Adrenal gland (tissue), 12 donors: ENCODE data around the gene SPATA31C1. TPM values are rescaled to one million over a fixed set of nuclear protein-coding genes. Genes with fewer than 3 reads are reported as not detected.

Experiments
- DNase-seq, 7 donors: peaks; one replicate each; pipeline ENCODE4 v3.0.0-alpha.2; 2019 to 2020
- H3K27ac ChIP-seq, 5 donors: fragments of 200-600 bp; sonication (generic) in 4 of 5; 1 replicate in 3 of 5; 2 replicates in 2 of 5; pipeline versions ENCODE4 v1.5.1 to v1.8.0; 2016 to 2020; ENCODE audit warnings: mild to moderate bottlenecking in 1 of 5
- H3K27me3 ChIP-seq: fragments of 200-600 bp; 2 replicates; pipeline ENCODE4 v1.8.0; 2021
- H3K36me3 ChIP-seq, 2 donors: fragments of 200-600 bp; replicated peaks in 1 of 2; 1 replicate in 1 of 2; 2 replicates in 1 of 2; pipeline versions ENCODE4 v1.5.1 to v1.8.0; 2018 to 2022
- H3K4me1 ChIP-seq, 2 donors: fragments of 200-600 bp; replicated peaks in 1 of 2; 1 replicate in 1 of 2; 2 replicates in 1 of 2; pipeline versions ENCODE4 v1.5.1 to v1.8.0; 2018 to 2021
- H3K4me3 ChIP-seq, 4 donors: fragments of 200-600 bp; sonication (generic) in 3 of 4; one replicate each; pipeline ENCODE4 v1.5.1; 2016 to 2018
- H3K9me3 ChIP-seq, 3 donors: fragments of 200-600 bp; sonication (generic) in 1 of 3; replicated peaks in 1 of 3; 1 replicate in 2 of 3; 2 replicates in 1 of 3; pipeline versions ENCODE4 v1.5.1 to v1.8.0; 2016 to 2021
- CTCF ChIP-seq, 6 experiments: fragments of 450-650 bp in 4 of 6; fragments of 200-600 bp in 2 of 6; sonication (generic) in 1 of 6; IDR thresholded peaks; 1 replicate in 5 of 6; 2 replicates in 1 of 6; pipeline versions ENCODE4 v1.5.1 to v1.8.0; 2016 to 2021; ENCODE audit warnings: antibody characterized with exemption in 6 of 6, mild to moderate bottlenecking in 2 of 6, moderate library complexity in 1 of 6
- POLR2A ChIP-seq, 2 donors: fragments of 450-650 bp; IDR thresholded peaks; one replicate each; pipeline ENCODE4 v1.6.1; 2017; ENCODE audit warnings: antibody characterized with exemption in 2 of 2, mild to moderate bottlenecking in 2 of 2, moderate library complexity in 1 of 2
- WGBS, 4 donors: extraction: QIAGEN DNeasy Blood & Tissue Kit in 2 of 4; methylation state at CpG; one replicate each; pipeline versions ENCODE4 v1.1.5 to v1.1.7; 2013 to 2017; 5-methylcytosine and 5-hydroxymethylcytosine counted together
- intact Hi-C, 2 donors: fragments of 100-400 bp; cut with DNase I; formaldehyde crosslinking; loops; one replicate each; pipeline versions ENCODE4 v1.14.1 to v1.15.0; 2022 to 2023
- polyA plus RNA-seq, 3 donors: library from polyadenylated mRNA; stranded (reverse); fragments of 200-250 nt in 2 of 3; fragments of 350-450 nt in 1 of 3; fragmentation: Illumina TruSeq in 1 of 3; extraction: RNeasy Lipid Tissue Mini Kit (QIAGEN cat#74804) in 1 of 3; gene quantifications; one replicate each; pipeline ENCODE4 v1.2.3, GENCODE V29; 2013 to 2014
- total RNA-seq, 9 donors: library from RNA; depleted of rRNA in 4 of 9; stranded (reverse); fragments of >200 nt in 4 of 9; fragments of 120-200 nt in 1 of 9; fragmentation: NEBNext Ultra II Directional in 1 of 9; extraction: Animal tissue kit (Norgen Biotek cat#: 25700) in 1 of 9; gene quantifications; one replicate each; pipeline versions ENCODE4 v1.1.0 to v1.2.4, GENCODE V29; 2013 to 2023
- donor health status: healthy with polysubstance abuse.
- donor health status: Bipolar disorder and iron deficiency.
- donor health status: DM: yes; HTN: yes; CAD: no.
- donor health status: DM: no; HTN: no; CAD: no.
- donor health status: DM: no; HTN: no; CAD: no.
- donor health status: DM: yes; HTN: yes; CAD: no.

The SPATA31C1 gene
- total and polyA plus RNA-seq, 12 donors, result not detected

DNA sequence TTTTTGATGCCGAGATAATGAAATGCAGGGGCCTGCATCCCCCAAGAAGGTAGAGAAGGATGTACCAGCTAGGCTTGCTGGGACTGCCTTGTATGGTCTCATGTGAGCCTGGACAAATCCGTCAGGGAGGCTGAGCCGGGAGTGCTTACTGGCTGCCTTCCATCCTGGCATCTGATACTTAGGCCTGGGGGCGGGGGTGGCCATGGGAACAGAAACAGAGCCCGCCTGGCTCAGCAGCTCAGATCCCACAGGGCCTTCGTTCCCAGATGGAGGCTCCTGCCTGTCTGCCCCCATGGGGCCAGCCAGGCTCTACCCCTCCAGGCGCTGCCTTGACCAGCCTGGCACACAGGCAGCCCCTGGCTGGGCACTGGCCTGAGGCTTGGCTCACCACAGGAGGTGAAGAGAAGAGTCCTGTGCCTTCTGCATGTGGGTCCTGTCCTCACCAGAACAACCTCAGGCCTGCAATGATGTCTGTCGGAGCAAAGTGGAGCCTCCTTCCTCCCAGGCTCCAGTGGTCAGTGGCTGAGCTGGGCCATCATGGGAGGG lies 45.6 kb upstream of the SPATA31C1 start:
- 78 to 97% (median 87%) methylated on average over 3 to 8 of the region's 8 CpGs for WGBS, 4 donors
- H3K4me3 ChIP-seq, result no peak overlapping the region
- no peaks in the 10 kb centered on the region for H3K9me3 ChIP-seq
- H3K36me3 ChIP-seq, result no peaks in the 10 kb centered on the region
- TF ChIP-seq CTCF (IDR thresholded peaks at IDR 0.05) (no peak), POLR2A (IDR thresholded peaks at IDR 0.05) (no peak)
- intact Hi-C loops, result no loop called here
- no peaks in the 10 kb centered on the region for H3K27me3 ChIP-seq
- no peaks in the 10 kb centered on the region for H3K4me1 ChIP-seq
- no peak overlapping the region for H3K27ac ChIP-seq
- DNase-seq, result peak in 1 of 7 donors; percentile 59

DNA sequence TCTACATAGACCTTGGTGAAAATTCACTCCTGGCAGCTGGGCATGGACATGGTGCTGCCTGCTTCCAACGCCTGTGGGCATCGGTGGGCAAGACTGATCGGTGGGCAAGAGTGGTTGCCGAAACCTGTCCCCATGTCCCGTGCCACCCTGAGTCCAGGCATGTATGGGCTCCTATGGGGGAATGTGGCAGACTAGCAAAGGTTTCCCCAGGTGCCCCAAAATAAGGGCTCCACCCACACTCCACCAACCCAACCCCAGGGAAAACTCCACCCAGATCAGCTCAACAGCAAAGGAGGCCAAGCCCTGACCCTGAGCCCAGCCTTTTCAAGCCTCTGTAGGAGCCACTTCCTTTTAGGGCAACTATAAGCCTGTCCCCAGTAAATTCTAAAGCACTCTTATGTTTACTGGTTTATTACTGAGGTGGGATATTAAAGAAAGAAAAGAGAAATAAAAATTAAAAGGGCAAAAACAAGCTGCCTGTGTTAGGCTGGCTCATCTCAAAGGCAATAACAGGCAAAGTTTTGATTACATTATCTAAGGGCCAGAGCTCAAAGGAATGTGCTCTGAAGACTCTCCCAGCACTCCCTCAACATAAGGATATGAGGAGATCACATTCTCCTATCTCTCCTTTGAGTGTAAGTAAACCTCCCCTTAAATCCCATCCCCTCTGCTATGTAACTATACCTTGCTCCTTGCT lies 44.0 kb upstream of the SPATA31C1 start:
- intact Hi-C loops, result no loop called here

DNA sequence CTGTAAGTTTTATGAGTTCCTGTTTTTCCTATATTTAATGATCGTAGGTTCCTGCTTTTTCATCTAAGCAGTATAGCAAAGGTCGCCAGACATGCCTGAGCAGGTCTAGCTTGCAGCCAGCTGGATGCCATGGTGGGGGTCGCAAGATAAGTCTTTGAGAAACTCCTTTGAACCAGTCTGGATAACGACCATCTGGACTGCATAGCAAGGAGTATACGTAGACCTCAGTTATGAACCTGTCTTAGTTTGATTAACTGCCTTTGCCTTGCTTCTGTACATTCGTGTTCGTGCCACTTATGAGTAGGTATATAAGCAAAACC lies 43.5 kb upstream of the SPATA31C1 start:
- H3K27me3 ChIP-seq, result no peaks in the 10 kb centered on the region
- 67 to 74% (median 69%) methylated on average over 7 of the region's 7 CpGs for WGBS, 4 donors
- intact Hi-C loops, result no loop called here
- no peaks in the 10 kb centered on the region for H3K4me1 ChIP-seq
- H3K36me3 ChIP-seq, result no peaks in the 10 kb centered on the region
- no peak overlapping the region for H3K27ac ChIP-seq
- TF ChIP-seq CTCF (IDR thresholded peaks at IDR 0.05) (no peak), POLR2A (IDR thresholded peaks at IDR 0.05) (no peak)
- no peaks in the 10 kb centered on the region for H3K9me3 ChIP-seq
- no peak for DNase-seq
- H3K4me3 ChIP-seq, result no peak overlapping the region

More for the DNA sequence above, 44.0 kb upstream of the SPATA31C1 start:
- Histone ChIP-seq H3K4me3 (no peak overlapping the region), H3K9me3 (no peaks in the 10 kb centered on the region), H3K27me3 (no peaks in the 10 kb centered on the region), H3K4me1 (no peaks in the 10 kb centered on the region), H3K36me3 (no peaks in the 10 kb centered on the region), H3K27ac (no peak overlapping the region)
- WGBS, 4 donors, result 90 to 100% (median 97%) methylated on average over 4 to 5 of the region's 5 CpGs
- DNase-seq, result peak in 1 of 7 donors; percentile 28
- TF ChIP-seq CTCF (IDR thresholded peaks at IDR 0.05) (no peak), POLR2A (IDR thresholded peaks at IDR 0.05) (no peak)

- Histone ChIP-seq H3K4me3 (no peak overlapping the region), H3K27me3 (no peaks in the 10 kb centered on the region), H3K36me3 (no peaks in the 10 kb centered on the region), H3K9me3 (no peaks in the 10 kb centered on the region), H3K27ac (no peak overlapping the region), H3K4me1 (no peaks in the 10 kb centered on the region)
- no peak for DNase-seq
- TF ChIP-seq POLR2A (IDR thresholded peaks at IDR 0.05) (no peak), CTCF (IDR thresholded peaks at IDR 0.05) (no peak)
- intact Hi-C loops, result no loop called here
Measured at GRCh38 chr9:87875060-87875459, 42.7 kb upstream of the SPATA31C1 start.
